ENCODE results near the gene GRIP1.

Gene GRIP1

DNA sequence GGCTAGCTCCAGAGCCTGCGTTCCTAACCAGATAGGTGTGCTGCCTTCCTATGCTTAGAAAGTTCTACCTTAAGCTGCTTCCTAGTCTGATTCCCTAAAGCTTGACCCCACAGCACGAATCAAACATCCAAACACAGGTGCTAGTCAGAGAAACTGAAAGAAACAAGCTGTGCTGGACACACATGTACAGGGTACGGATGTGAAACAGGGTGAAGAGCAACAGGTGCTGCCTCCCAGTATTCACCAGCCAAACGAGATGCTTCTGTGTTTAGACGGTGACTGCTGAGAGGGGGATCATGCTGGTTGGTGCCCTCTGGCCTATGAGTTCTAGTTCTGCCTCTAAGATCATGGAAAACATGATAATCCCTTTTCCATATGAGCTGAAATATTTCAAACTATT lies 105.3 kb downstream of the GRIP1 start:
- peak overlapping the region; percentile 80 for H3K4me2 ChIP-seq (ENCODE audit: low read depth, low read length)
- H3K4me1 ChIP-seq (ENCODE audit: low read length): peaks cover 41% of the 10 kb centered on the region
- TF ChIP-seq, protein P1, sequence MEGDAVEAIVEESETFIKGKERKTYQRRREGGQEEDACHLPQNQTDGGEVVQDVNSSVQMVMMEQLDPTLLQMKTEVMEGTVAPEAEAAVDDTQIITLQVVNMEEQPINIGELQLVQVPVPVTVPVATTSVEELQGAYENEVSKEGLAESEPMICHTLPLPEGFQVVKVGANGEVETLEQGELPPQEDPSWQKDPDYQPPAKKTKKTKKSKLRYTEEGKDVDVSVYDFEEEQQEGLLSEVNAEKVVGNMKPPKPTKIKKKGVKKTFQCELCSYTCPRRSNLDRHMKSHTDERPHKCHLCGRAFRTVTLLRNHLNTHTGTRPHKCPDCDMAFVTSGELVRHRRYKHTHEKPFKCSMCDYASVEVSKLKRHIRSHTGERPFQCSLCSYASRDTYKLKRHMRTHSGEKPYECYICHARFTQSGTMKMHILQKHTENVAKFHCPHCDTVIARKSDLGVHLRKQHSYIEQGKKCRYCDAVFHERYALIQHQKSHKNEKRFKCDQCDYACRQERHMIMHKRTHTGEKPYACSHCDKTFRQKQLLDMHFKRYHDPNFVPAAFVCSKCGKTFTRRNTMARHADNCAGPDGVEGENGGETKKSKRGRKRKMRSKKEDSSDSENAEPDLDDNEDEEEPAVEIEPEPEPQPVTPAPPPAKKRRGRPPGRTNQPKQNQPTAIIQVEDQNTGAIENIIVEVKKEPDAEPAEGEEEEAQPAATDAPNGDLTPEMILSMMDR (IDR thresholded peaks at IDR 0.05; ENCODE audit: low read length): no peak
- TF ChIP-seq EZH2 (optimal IDR thresholded peaks at IDR 0.05; ENCODE audit: low read depth, low read length): no peak
- no peak for TF ChIP-seq EZH2phosphoT487 (IDR thresholded peaks at IDR 0.05; ENCODE audit: low read length)
- H3K27ac ChIP-seq (ENCODE audit: low read length): peak overlapping the region; percentile 70
- H3F3A ChIP-seq (ENCODE audit: insufficient read depth, low read length): peaks cover 12% of the 10 kb centered on the region; the same call in 1 of the 2 replicates
- H2AFZ ChIP-seq (ENCODE audit: low read length): peak overlapping the region; percentile 62
- no peaks in the 10 kb centered on the region for H3K27me3 ChIP-seq (replicated peaks; ENCODE audit: insufficient read depth, low read length)
- no peaks in the 10 kb centered on the region for H3K79me2 ChIP-seq (ENCODE audit: low read length)
- H4K20me1 ChIP-seq (ENCODE audit: insufficient read depth, low read length): no peaks in the 10 kb centered on the region
- DNase-seq: peak; percentile 89
- H3K9me3 ChIP-seq (replicated peaks; ENCODE audit: insufficient read depth, low read length): no peaks in the 10 kb centered on the region
- no peaks in the 10 kb centered on the region for H3K9me2 ChIP-seq (replicated peaks; ENCODE audit: insufficient read depth, low read length)
- peak overlapping the region; percentile 35 for H3K9ac ChIP-seq (ENCODE audit: low read length)
- H3K36me3 ChIP-seq (replicated peaks; ENCODE audit: insufficient read depth, low read length): no peaks in the 10 kb centered on the region
- peak overlapping the region; percentile 50 for H3K4me3 ChIP-seq (ENCODE audit: low read length)

GRCh38 chr12:66572845-66573244 lies 106.0 kb downstream of the GRIP1 start:
- no peaks in the 10 kb centered on the region for H3K27me3 ChIP-seq (replicated peaks; ENCODE audit: insufficient read depth, low read length)
- DNase-seq: no peak
- no peaks in the 10 kb centered on the region for H3K36me3 ChIP-seq (replicated peaks; ENCODE audit: insufficient read depth, low read length)
- TF ChIP-seq EZH2phosphoT487 (IDR thresholded peaks at IDR 0.05; ENCODE audit: low read length) (no peak), EZH2 (optimal IDR thresholded peaks at IDR 0.05; ENCODE audit: low read depth, low read length) (no peak)
- TF ChIP-seq, protein P1 (IDR thresholded peaks at IDR 0.05; ENCODE audit: low read length): no peak
- no peak overlapping the region for H3K9ac ChIP-seq (ENCODE audit: low read length)
- peaks cover 12% of the 10 kb centered on the region; the same call in 1 of the 2 replicates for H3F3A ChIP-seq (ENCODE audit: insufficient read depth, low read length)
- no peak overlapping the region for H3K4me3 ChIP-seq (ENCODE audit: low read length)
- peak overlapping the region; percentile 70; the same call in 1 of the 2 replicates for H3K27ac ChIP-seq (ENCODE audit: low read length)
- H3K9me2 ChIP-seq (replicated peaks; ENCODE audit: insufficient read depth, low read length): no peaks in the 10 kb centered on the region
- H3K4me2 ChIP-seq (ENCODE audit: low read depth, low read length): peak overlapping the region; percentile 80
- H3K9me3 ChIP-seq (replicated peaks; ENCODE audit: insufficient read depth, low read length): no peaks in the 10 kb centered on the region
- no peak overlapping the region for H2AFZ ChIP-seq (ENCODE audit: low read length)
- H3K4me1 ChIP-seq (ENCODE audit: low read length): peaks cover 41% of the 10 kb centered on the region
- H3K79me2 ChIP-seq (ENCODE audit: low read length): no peaks in the 10 kb centered on the region
- H4K20me1 ChIP-seq (ENCODE audit: insufficient read depth, low read length): no peaks in the 10 kb centered on the region

- H4K20me1 ChIP-seq (ENCODE audit: insufficient read depth, low read length): no peaks in the 10 kb centered on the region
- H3K27me3 ChIP-seq (replicated peaks; ENCODE audit: insufficient read depth, low read length): no peaks in the 10 kb centered on the region
- H2AFZ ChIP-seq (ENCODE audit: low read length): no peak overlapping the region
- H3K36me3 ChIP-seq (replicated peaks; ENCODE audit: insufficient read depth, low read length): no peaks in the 10 kb centered on the region
- no peaks in the 10 kb centered on the region for H3K9me3 ChIP-seq (replicated peaks; ENCODE audit: insufficient read depth, low read length)
- TF ChIP-seq EZH2phosphoT487 (IDR thresholded peaks at IDR 0.05; ENCODE audit: low read length) (no peak), EZH2 (optimal IDR thresholded peaks at IDR 0.05; ENCODE audit: low read depth, low read length) (no peak)
- TF ChIP-seq, protein P1 (IDR thresholded peaks at IDR 0.05; ENCODE audit: low read length): no peak
- 0 out of 2 replicates have a peak, but pooled peaks cover 8% of the 10 kb centered on the region for H3F3A ChIP-seq (ENCODE audit: insufficient read depth, low read length)
- no peaks in the 10 kb centered on the region for H3K79me2 ChIP-seq (ENCODE audit: low read length)
- H3K9me2 ChIP-seq (replicated peaks; ENCODE audit: insufficient read depth, low read length): no peaks in the 10 kb centered on the region
- H3K9ac ChIP-seq (ENCODE audit: low read length): no peak overlapping the region
- no peak overlapping the region for H3K4me2 ChIP-seq (ENCODE audit: low read depth, low read length)
- H3K4me3 ChIP-seq (ENCODE audit: low read length): no peak overlapping the region
- peaks cover 28% of the 10 kb centered on the region for H3K4me1 ChIP-seq (ENCODE audit: low read length)
- H3K27ac ChIP-seq (ENCODE audit: low read length): no peak overlapping the region
- no peak for DNase-seq
These were observed 107.4 kb downstream of the GRIP1 start for GRCh38 chr12:66571361-66571915.
